Caco-2 (cell line): ENCODE results near the gene ADAMTS18. TPM values are rescaled to one million over a fixed set of nuclear protein-coding genes. Genes with fewer than 3 reads are reported as not detected.

Experiments
- BruUV-seq: library from RNA; stranded (reverse); fragments of 400-500 nt; replicated peaks from 2 replicates; lab custom pipeline; 2021; lab: Mats Ljungman, UMichigan
- CTCF ChIA-PET: fragments of 300-600 bp; sonication (Branson Sonifier 250); formaldehyde crosslinking; loops from one replicate; lab custom pipeline; 2022; ENCODE audit warnings: antibody characterized with exemption; lab: Charles Lee
- POLR2A ChIA-PET: fragments of 300-600 bp; sonication (Branson Sonifier 250); formaldehyde crosslinking; loops from one replicate; lab custom pipeline; 2022; ENCODE audit warnings: antibody characterized with exemption; lab: Charles Lee
- DNase-seq, 2 experiments: peaks; one replicate each; pipeline versions ENCODE4 v3.0.0 to v3.0.0-alpha.2; 2020 to 2022
- H3K27me3 ChIP-seq: replicated peaks from 2 replicates; pipeline ENCODE4 v1.6.0; 2011; ENCODE audit warnings: low read length; ENCODE audit not compliant: control insufficient read depth, insufficient read depth
- H3K36me3 ChIP-seq: 2 replicates; pipeline ENCODE4 v1.5.1; 2011; ENCODE audit warnings: low read length; ENCODE audit not compliant: control insufficient read depth, insufficient read depth
- H3K4me1 ChIP-seq: fragments of 250-450 bp; sonication (Bioruptor Pico); 2 replicates; pipeline ENCODE4 v1.5.1; 2020; ENCODE audit warnings: mild to moderate bottlenecking
- H3K4me3 ChIP-seq: 2 replicates; pipeline ENCODE4 v1.5.1; 2011; ENCODE audit warnings: low read depth, mild to moderate bottlenecking, control low read depth, low read length
- H3K9me3 ChIP-seq: fragments of 250-450 bp; sonication (Bioruptor Pico); 2 replicates; pipeline ENCODE4 v1.5.1; 2020; ENCODE audit warnings: mild to moderate bottlenecking, moderate library complexity
- H3K27ac Mint-ChIP-seq: one replicate; pipeline ENCODE4 v1.8.0; 2022; ENCODE audit warnings: mixed read lengths; ENCODE audit not compliant: unreplicated experiment
- H3K27me3 Mint-ChIP-seq: one replicate; pipeline ENCODE4 v1.8.0; 2022; ENCODE audit warnings: mixed read lengths; ENCODE audit not compliant: insufficient read depth, unreplicated experiment
- H3K36me3 Mint-ChIP-seq: one replicate; pipeline ENCODE4 v1.8.0; 2022; ENCODE audit warnings: mild to moderate bottlenecking, mixed read lengths; ENCODE audit not compliant: insufficient read depth, unreplicated experiment
- H3K4me1 Mint-ChIP-seq: one replicate; pipeline ENCODE4 v1.8.0; 2022; ENCODE audit warnings: low read depth, mixed read lengths; ENCODE audit not compliant: unreplicated experiment
- H3K4me3 Mint-ChIP-seq: one replicate; pipeline ENCODE4 v1.8.0; 2022; ENCODE audit warnings: mild to moderate bottlenecking, moderate library complexity, mixed read lengths; ENCODE audit not compliant: unreplicated experiment
- H3K9me3 Mint-ChIP-seq: one replicate; pipeline ENCODE4 v1.8.0; 2022; ENCODE audit warnings: mixed read lengths; ENCODE audit not compliant: unreplicated experiment
- intact Hi-C: fragments of 100-400 bp; cut with micrococcal nuclease; formaldehyde crosslinking; loops from one replicate; pipeline ENCODE4 v1.10.0; 2022; ENCODE audit not compliant: unreplicated experiment
- total RNA-seq: library from RNA; stranded (reverse); gene quantifications from 2 replicates; pipeline ENCODE4 v1.2.3, GENCODE V29; 2022
- TF ChIP-seq, protein P1 (sequence below), 2 experiments: fragments of 200-600 bp in 1 of 2; IDR thresholded peaks; 1 replicate in 1 of 2; 2 replicates in 1 of 2; pipeline versions ENCODE4 v1.5.1 to v1.8.0; 2011 to 2022; ENCODE audit warnings: antibody characterized with exemption in 1 of 2, control low read depth in 1 of 2, inconsistent platforms in 1 of 2, low read depth in 1 of 2, low read length in 1 of 2, mild to moderate bottlenecking in 1 of 2, moderate library complexity in 1 of 2; ENCODE audit not compliant: insufficient read depth in 1 of 2, severe bottlenecking in 1 of 2, unreplicated experiment in 1 of 2

The ADAMTS18 gene
- total RNA-seq, 1 experiment from 2014 or later, result 0.29 TPM

GRCh38 chr16:77310877-77311276 lies 124.0 kb downstream of the ADAMTS18 start:
- TF ChIP-seq, protein P1, sequence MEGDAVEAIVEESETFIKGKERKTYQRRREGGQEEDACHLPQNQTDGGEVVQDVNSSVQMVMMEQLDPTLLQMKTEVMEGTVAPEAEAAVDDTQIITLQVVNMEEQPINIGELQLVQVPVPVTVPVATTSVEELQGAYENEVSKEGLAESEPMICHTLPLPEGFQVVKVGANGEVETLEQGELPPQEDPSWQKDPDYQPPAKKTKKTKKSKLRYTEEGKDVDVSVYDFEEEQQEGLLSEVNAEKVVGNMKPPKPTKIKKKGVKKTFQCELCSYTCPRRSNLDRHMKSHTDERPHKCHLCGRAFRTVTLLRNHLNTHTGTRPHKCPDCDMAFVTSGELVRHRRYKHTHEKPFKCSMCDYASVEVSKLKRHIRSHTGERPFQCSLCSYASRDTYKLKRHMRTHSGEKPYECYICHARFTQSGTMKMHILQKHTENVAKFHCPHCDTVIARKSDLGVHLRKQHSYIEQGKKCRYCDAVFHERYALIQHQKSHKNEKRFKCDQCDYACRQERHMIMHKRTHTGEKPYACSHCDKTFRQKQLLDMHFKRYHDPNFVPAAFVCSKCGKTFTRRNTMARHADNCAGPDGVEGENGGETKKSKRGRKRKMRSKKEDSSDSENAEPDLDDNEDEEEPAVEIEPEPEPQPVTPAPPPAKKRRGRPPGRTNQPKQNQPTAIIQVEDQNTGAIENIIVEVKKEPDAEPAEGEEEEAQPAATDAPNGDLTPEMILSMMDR (IDR thresholded peaks at IDR 0.05; ENCODE audit: insufficient read depth in 1 of 2, low read depth in 1 of 2, low read length in 1 of 2, severe bottlenecking in 1 of 2, unreplicated experiment in 1 of 2), result no peak
- ChIA-PET POLR2A (no interaction called here), CTCF (no interaction called here)
- Histone ChIP-seq H3K4me3 (no peak overlapping the region), H3K9me3 (no peaks in the 10 kb centered on the region), H3K4me1 (peaks cover 26% of the 10 kb centered on the region), H3K27me3 (no peaks in the 10 kb centered on the region), H3K36me3 (no peaks in the 10 kb centered on the region)
- H3K9me3 Mint-ChIP-seq, result no peaks in the 10 kb centered on the region
- H3K4me1 Mint-ChIP-seq, result peaks cover 13% of the 10 kb centered on the region
- no peak overlapping the region for H3K4me3 Mint-ChIP-seq
- no peak overlapping the region for H3K27ac Mint-ChIP-seq
- no peak for DNase-seq
- no peaks in the 10 kb centered on the region for H3K36me3 Mint-ChIP-seq
- no peaks in the 10 kb centered on the region for H3K27me3 Mint-ChIP-seq
- no TSS peak for BruUV-seq
- intact Hi-C loops, result no loop called here

DNA sequence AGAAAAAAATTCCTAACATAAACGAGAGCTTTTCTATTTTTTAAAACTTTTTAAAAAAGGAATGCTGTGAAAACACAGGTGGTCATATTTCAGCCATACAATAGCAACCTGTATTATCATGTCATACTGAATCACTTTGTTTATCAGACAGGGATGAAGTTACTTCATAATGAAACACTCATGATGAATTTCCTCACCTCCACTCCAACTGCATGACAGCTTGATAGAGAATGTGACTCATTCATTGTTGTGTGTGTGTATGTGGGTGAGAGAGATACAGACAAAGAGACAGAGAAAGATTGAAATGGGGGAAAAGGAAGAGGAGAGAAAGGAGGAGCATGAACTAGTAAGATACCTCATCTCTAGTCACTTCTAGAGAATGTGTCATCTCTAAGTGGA lies 126.7 kb downstream of the ADAMTS18 start:
- Mint-ChIP-seq H3K9me3 (no peaks in the 10 kb centered on the region), H3K27ac (no peak overlapping the region), H3K27me3 (no peaks in the 10 kb centered on the region), H3K4me1 (peaks cover 27% of the 10 kb centered on the region), H3K36me3 (no peaks in the 10 kb centered on the region), H3K4me3 (no peak overlapping the region)
- CTCF ChIA-PET, result no interaction called here
- H3K27me3 ChIP-seq, result no peaks in the 10 kb centered on the region
- BruUV-seq, result no TSS peak
- H3K9me3 ChIP-seq, result no peaks in the 10 kb centered on the region
- DNase-seq, result no peak
- H3K36me3 ChIP-seq, result no peaks in the 10 kb centered on the region
- intact Hi-C loops, result loop anchor here (5.0 kb wide), 1 partner anchor 274 kb away; no protein-coding TSS in a partner anchor
- TF ChIP-seq, protein P1 (IDR thresholded peaks at IDR 0.05; ENCODE audit: insufficient read depth in 1 of 2, low read depth in 1 of 2, low read length in 1 of 2, severe bottlenecking in 1 of 2, unreplicated experiment in 1 of 2), result no peak
- POLR2A ChIA-PET, result no interaction called here
- H3K4me3 ChIP-seq, result no peak overlapping the region
- H3K4me1 ChIP-seq, result peaks cover 41% of the 10 kb centered on the region

DNA sequence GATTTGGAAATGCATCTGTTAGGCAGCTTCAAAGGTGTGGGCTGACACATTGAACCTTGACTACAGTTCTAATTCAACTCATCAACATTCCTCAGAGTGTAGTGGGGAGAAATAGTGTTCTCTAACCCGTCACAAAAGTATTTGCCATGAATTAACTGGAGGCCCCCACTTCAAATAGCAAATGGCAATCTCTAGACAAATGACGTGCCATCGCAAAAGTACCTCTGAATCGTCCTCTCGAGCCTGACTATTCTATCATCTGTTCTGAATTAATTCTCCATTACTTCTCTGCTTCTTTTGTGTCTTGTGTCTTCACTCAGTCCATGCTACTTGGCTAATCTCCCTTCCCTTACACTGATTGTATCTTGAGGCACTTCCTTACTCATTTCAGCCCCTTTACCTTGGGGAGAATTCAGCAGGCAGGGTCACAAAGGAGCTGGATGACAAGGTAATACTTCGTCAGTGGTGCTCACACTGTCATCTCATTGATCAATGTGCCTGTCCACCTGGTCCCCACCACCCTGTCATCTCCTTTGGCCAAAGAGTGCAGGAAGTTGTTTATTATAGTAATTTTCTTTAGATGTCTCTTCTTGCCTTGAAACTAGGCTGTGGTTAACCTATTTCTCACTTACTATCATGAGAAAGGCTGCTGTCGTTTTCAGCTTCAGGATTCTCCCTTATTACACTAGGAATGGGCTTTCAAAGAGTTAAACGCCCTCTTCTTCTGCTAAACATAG lies 127.2 kb downstream of the ADAMTS18 start:
- Histone ChIP-seq H3K4me1 (peaks cover 41% of the 10 kb centered on the region), H3K4me3 (no peak overlapping the region), H3K36me3 (no peaks in the 10 kb centered on the region), H3K9me3 (no peaks in the 10 kb centered on the region), H3K27me3 (no peaks in the 10 kb centered on the region)
- Mint-ChIP-seq H3K4me3 (no peak overlapping the region), H3K4me1 (peaks cover 33% of the 10 kb centered on the region), H3K36me3 (no peaks in the 10 kb centered on the region), H3K9me3 (no peaks in the 10 kb centered on the region), H3K27ac (peak overlapping the region; percentile 20), H3K27me3 (no peaks in the 10 kb centered on the region)
- BruUV-seq, result no TSS peak
- intact Hi-C loops, result loop anchor here (5.0 kb wide), 1 partner anchor 275 kb away; no protein-coding TSS in a partner anchor
- ChIA-PET POLR2A (no interaction called here), CTCF (no interaction called here)
- TF ChIP-seq, protein P1 (IDR thresholded peaks at IDR 0.05; ENCODE audit: insufficient read depth in 1 of 2, low read depth in 1 of 2, low read length in 1 of 2, severe bottlenecking in 1 of 2, unreplicated experiment in 1 of 2), result no peak
- DNase-seq, result no peak
